Measurements from ENCODE around the gene E4F1.

- no peak for TF ChIP-seq GATA2 (IDR thresholded peaks at IDR 0.05; ENCODE audit: low read depth, low read length)
- no peak for TF ChIP-seq GATA3 (IDR thresholded peaks at IDR 0.05; ENCODE audit: low read depth, low read length)
Observed at GRCh38 chr16:2177561-2177960, 45.8 kb upstream of the E4F1 start.

Data from SH-SY5Y (cell line).